T-helper 17 cell (primary cell): ENCODE results near the gene MYCL. TPM values are rescaled to one million over a fixed set of nuclear protein-coding genes. Genes with fewer than 3 reads are reported as not detected.

Source experiments
- ATAC-seq: fragments of 150-1000 bp; cut with Tn5 transposase; 2 replicates; pipeline ENCODE4 v1.10.0; 2021; ENCODE audit warnings: mild to moderate bottlenecking, moderate library complexity
- DNase-seq, 3 donors: peaks; one replicate each; pipeline versions ENCODE4 v3.0.0 to v3.0.0-alpha.2; 2020 to 2021
- H3K9me3 ChIP-seq: one replicate; pipeline ENCODE4 v1.7.0; 2013; ENCODE audit warnings: low read length, mild to moderate bottlenecking; ENCODE audit not compliant: control insufficient read depth, poor library complexity, severe bottlenecking
- H3K27ac Mint-ChIP-seq: one replicate; pipeline ENCODE4 v1.8.0; 2022; ENCODE audit warnings: mild to moderate bottlenecking, moderate library complexity, mixed read lengths
- H3K27me3 Mint-ChIP-seq: one replicate; pipeline ENCODE4 v1.8.0; 2022; ENCODE audit warnings: mixed read lengths
- H3K36me3 Mint-ChIP-seq: one replicate; pipeline ENCODE4 v1.8.0; 2022; ENCODE audit warnings: low read depth, mixed read lengths
- H3K4me1 Mint-ChIP-seq: one replicate; pipeline ENCODE4 v1.8.0; 2022; ENCODE audit warnings: mild to moderate bottlenecking, mixed read lengths
- H3K4me3 Mint-ChIP-seq: one replicate; pipeline ENCODE4 v1.8.0; 2022; ENCODE audit warnings: mild to moderate bottlenecking, moderate library complexity, mixed read lengths
- total RNA-seq, 4 donors: library from RNA in 2 of 4; stranded (reverse) in 2 of 4; gene quantifications; one replicate each; pipeline ENCODE4 v1.2.3 and lab custom pipeline; 2022 to 2026

MYCL gene
- total RNA-seq, 2 donors from 2014 or later, result 0.68 to 1.2 TPM

- peak overlapping the region; percentile 97 for H3K27ac Mint-ChIP-seq
- peaks cover 44% of the 10 kb centered on the region for H3K4me1 Mint-ChIP-seq
- no peak overlapping the region for H3K4me3 Mint-ChIP-seq
- H3K9me3 ChIP-seq, result no peaks in the 10 kb centered on the region
- H3K36me3 Mint-ChIP-seq, result no peaks in the 10 kb centered on the region
- H3K27me3 Mint-ChIP-seq, result no peaks in the 10 kb centered on the region
- no peak for DNase-seq
- ATAC-seq, result no peak
Measured at GRCh38 chr1:39846796-39847195, 54.9 kb downstream of the MYCL start.

DNA sequence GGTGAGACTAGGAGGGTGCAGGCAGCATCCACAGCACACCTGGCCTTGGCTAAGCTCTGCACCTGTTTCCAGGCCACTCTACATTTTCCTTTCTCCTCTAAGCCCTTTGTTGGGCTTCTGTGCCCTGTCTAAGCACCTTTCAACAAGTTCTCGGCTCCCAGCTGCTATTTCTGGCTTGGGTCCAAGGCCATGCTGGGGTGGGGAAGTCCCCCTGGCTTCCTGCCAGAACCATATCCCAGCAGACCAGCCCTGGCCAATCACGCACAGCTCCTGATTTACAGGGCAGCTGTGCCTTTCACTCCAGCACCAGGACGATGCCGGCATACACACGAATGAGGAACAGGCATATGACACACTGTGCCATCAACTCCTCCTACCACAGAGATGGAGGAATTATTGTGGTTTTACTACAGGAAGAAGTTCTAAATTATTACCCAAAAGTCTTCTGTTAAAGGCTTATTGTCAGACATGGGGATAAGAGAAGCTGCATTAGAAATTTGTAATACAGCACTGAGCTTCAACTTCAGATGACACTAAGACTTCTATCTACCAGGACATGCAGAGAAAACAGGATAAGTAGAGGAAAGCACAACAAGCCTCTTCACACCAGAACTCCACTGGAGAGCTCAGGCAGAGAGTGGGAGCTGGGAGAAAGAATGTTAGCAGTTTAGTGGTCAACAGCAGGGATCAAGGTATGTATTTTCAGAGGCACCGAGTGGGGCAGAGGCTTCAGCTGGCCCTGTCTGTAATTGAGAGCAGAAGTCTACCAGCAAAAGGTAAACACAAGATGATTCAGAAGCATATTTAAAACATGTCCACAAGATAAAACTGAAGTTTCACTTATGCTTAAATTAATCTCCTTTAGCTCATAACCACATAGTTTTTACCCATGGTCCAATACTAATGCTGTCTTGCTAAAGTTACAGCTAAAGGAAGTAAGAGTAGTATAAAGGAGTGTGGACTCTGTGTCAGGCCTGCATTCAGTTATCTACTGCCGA, 55.8 kb downstream of the MYCL start:
- H3K36me3 Mint-ChIP-seq, result no peaks in the 10 kb centered on the region
- H3K27me3 Mint-ChIP-seq, result no peaks in the 10 kb centered on the region
- peaks cover 45% of the 10 kb centered on the region for H3K4me1 Mint-ChIP-seq
- ATAC-seq, result peak; percentile 99
- H3K27ac Mint-ChIP-seq, result peak overlapping the region; percentile 97
- peak overlapping the region; percentile 63 for H3K4me3 Mint-ChIP-seq
- peak; percentile 65 to 83 (median 80) for DNase-seq
- no peaks in the 10 kb centered on the region for H3K9me3 ChIP-seq

Other genes starting within 250 kb of the MYCL start
- gene NT5C1A, start 229.8 kb downstream of the MYCL start, total RNA-seq, result under 1 TPM; 0.31 to 0.70 TPM
- 10 to 100 TPM; 23.4 to 30.3 TPM for gene HPCAL4, start 210.5 kb downstream of the MYCL start, total RNA-seq
- 10 to 100 TPM; 44.8 to 57.5 TPM for gene PPIE, start 163.0 kb downstream of the MYCL start, total RNA-seq
- under 1 TPM in 1 of 2 donors, not detected in 1; 0.70 TPM for gene OXCT2, start 130.6 kb downstream of the MYCL start, total RNA-seq
- gene BMP8B, start 113.1 kb downstream of the MYCL start, total RNA-seq, result 1 to 10 TPM in 1 of 2 donors, not detected in 1; 1.3 TPM
- gene TRIT1, start 18.4 kb downstream of the MYCL start, total RNA-seq, result 1 to 10 TPM; 9.5 to 9.8 TPM
- 1 to 10 TPM; 4.6 to 5.5 TPM for gene MFSD2A, start 53.2 kb upstream of the MYCL start, total RNA-seq
- 100 to 1,000 TPM; 244 to 273 TPM for gene CAP1, start 138.8 kb upstream of the MYCL start, total RNA-seq
- gene PPT1, start 195.3 kb upstream of the MYCL start, total RNA-seq, result 10 to 100 TPM; 39.7 to 41.3 TPM